KOPT-K1 (cell line): ENCODE data around the gene UBE2V1.

Source experiments
- H3K27ac ChIP-seq: fragments of 200-600 bp; sonication (generic); 2 replicates; pipeline ENCODE4 v1.5.1; 2016; ENCODE audit warnings: antibody characterized with exemption, mild to moderate bottlenecking, low read depth, low read length; ENCODE audit not compliant: poor library complexity, severe bottlenecking
- H3K36me3 ChIP-seq: fragments of 200-600 bp; sonication (generic); 2 replicates; pipeline ENCODE4 v1.5.1; 2017; ENCODE audit warnings: antibody characterized with exemption, mild to moderate bottlenecking, low read length, moderate library complexity; ENCODE audit not compliant: insufficient read depth
- H3K9me3 ChIP-seq: fragments of 200-600 bp; sonication (generic); 2 replicates; pipeline ENCODE4 v1.5.1; 2017; ENCODE audit warnings: antibody characterized with exemption, low read length, mild to moderate bottlenecking; ENCODE audit not compliant: insufficient read depth, poor library complexity, severe bottlenecking

UBE2V1 gene

GRCh38 chr20:50032955-50033666 lies 79.8 kb downstream of the UBE2V1 start:
- Histone ChIP-seq H3K27ac (no peak overlapping the region), H3K36me3 (no peaks in the 10 kb centered on the region), H3K9me3 (no peaks in the 10 kb centered on the region)
